Endodermal cell (in vitro differentiated cells): Measurements from ENCODE around the gene TNFAIP6. TPM values are rescaled to one million over a fixed set of nuclear protein-coding genes. Genes with fewer than 3 reads are reported as not detected.

Source experiments
- DNase-seq: peaks from one replicate; pipeline ENCODE4 v3.0.0-alpha.2; 2017
- H3K27ac ChIP-seq: 2 replicates; pipeline ENCODE4 v1.5.1; 2013; ENCODE audit warnings: mild to moderate bottlenecking, low read depth, low read length, moderate library complexity
- H3K27me3 ChIP-seq: 2 replicates; pipeline ENCODE4 v1.6.1; 2013; ENCODE audit warnings: mild to moderate bottlenecking, low read length, moderate library complexity; ENCODE audit not compliant: insufficient read depth, control insufficient read depth, poor library complexity, severe bottlenecking
- H3K36me3 ChIP-seq: 2 replicates; pipeline ENCODE4 v1.7.0; 2013; ENCODE audit warnings: mild to moderate bottlenecking, low read length, moderate library complexity; ENCODE audit not compliant: control insufficient read depth, insufficient read depth
- H3K4me1 ChIP-seq: one replicate; pipeline ENCODE4 v1.7.0; 2013; ENCODE audit warnings: low read length; ENCODE audit not compliant: control insufficient read depth, insufficient read depth
- H3K4me3 ChIP-seq: 2 replicates; pipeline ENCODE4 v1.5.1; 2013; ENCODE audit warnings: mild to moderate bottlenecking, low read length, moderate library complexity
- H3K9ac ChIP-seq: 2 replicates; pipeline ENCODE4 v1.6.1; 2013; ENCODE audit warnings: mild to moderate bottlenecking, low read length, moderate library complexity; ENCODE audit not compliant: poor library complexity, severe bottlenecking; ENCODE audit errors: extremely low read depth
- H3K9me3 ChIP-seq: 2 replicates; pipeline ENCODE4 v1.6.1; 2013; ENCODE audit warnings: mild to moderate bottlenecking, low read length, moderate library complexity; ENCODE audit not compliant: control insufficient read depth
- H3K27ac Mint-ChIP-seq: 2 replicates; pipeline ENCODE4 v1.8.0; 2020; ENCODE audit warnings: mixed read lengths
- H3K27me3 Mint-ChIP-seq: 2 replicates; pipeline ENCODE4 v1.8.0; 2021; ENCODE audit warnings: mild to moderate bottlenecking, mixed read lengths; ENCODE audit not compliant: insufficient read depth
- H3K36me3 Mint-ChIP-seq: 2 replicates; pipeline ENCODE4 v1.8.0; 2020; ENCODE audit warnings: low read depth, mixed read lengths
- H3K4me1 Mint-ChIP-seq: 2 replicates; pipeline ENCODE4 v1.8.0; 2020; ENCODE audit warnings: mixed read lengths
- H3K4me3 Mint-ChIP-seq: 2 replicates; pipeline ENCODE4 v1.8.0; 2020; ENCODE audit warnings: mild to moderate bottlenecking, moderate library complexity, mixed read lengths
- H3K9me3 Mint-ChIP-seq: 2 replicates; pipeline ENCODE4 v1.8.0; 2020; ENCODE audit warnings: mild to moderate bottlenecking, mixed read lengths
- CTCF ChIP-seq: fragments of 200-600 bp; sonication (generic); conservative IDR thresholded peaks from 2 replicates; pipeline ENCODE4 v1.5.0; 2021; ENCODE audit warnings: antibody characterized with exemption, mild to moderate bottlenecking
- WGBS, 2 experiments: methylation state at CpG; one replicate each; pipeline versions ENCODE4 v1.1.5 to v1.1.7; 2013; ENCODE audit warnings: missing lambda C conversion rate in 2 of 2, mixed read lengths in 1 of 2; ENCODE audit not compliant: insufficient coverage in 1 of 2, insufficient read length in 1 of 2; 5-methylcytosine and 5-hydroxymethylcytosine counted together
- total RNA-seq, 2 donors: library from RNA; stranded (reverse); fragmentation: NEBNext Ultra II Directional in 1 of 2; extraction: Animal tissue kit (Norgen Biotek cat#: 25700) in 1 of 2; gene quantifications; 2 replicates in 1 of 2; 3 replicates in 1 of 2; pipeline ENCODE4 v1.2.1, GENCODE V29; 2021

TNFAIP6 gene
- total RNA-seq, 2 donors from 2014 or later = not detected

DNA sequence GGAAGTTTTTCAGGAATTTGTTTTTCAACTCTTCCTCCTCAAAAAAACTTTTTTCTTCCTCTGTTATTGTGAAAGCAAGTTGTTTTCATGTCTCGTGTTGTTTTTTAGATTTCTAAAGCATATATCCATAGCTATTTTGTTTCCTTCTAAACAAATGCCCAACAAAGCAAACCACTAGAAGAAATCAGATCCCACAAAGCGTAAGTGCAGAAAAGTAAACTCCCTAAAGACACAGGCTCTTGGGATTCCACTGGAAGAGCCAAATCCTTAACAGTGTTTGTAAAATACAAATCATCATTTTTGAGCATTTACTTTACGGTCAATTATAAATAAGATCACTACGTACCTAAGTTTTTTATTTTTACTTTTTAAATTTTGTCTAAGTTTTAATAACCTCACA, 30.6 kb downstream of the TNFAIP6 start:
- 99 to 100% methylated on average over 1 to 4 of the region's 4 CpGs for WGBS, 2 experiments
- DNase-seq = no peak
- Mint-ChIP-seq H3K4me1 (no peaks in the 10 kb centered on the region), H3K9me3 (no peaks in the 10 kb centered on the region), H3K4me3 (no peak overlapping the region), H3K36me3 (no peaks in the 10 kb centered on the region), H3K27me3 (no peaks in the 10 kb centered on the region), H3K27ac (no peak overlapping the region)
- Histone ChIP-seq H3K9me3 (no peaks in the 10 kb centered on the region), H3K4me1 (no peaks in the 10 kb centered on the region), H3K36me3 (no peaks in the 10 kb centered on the region), H3K27me3 (no peaks in the 10 kb centered on the region), H3K4me3 (no peak overlapping the region), H3K27ac (no peak overlapping the region), H3K9ac (no peak overlapping the region)
- no peak for TF ChIP-seq CTCF

GRCh38 chr2:151391436-151391835, 34.0 kb downstream of the TNFAIP6 start:
- H3K27me3 ChIP-seq = no peaks in the 10 kb centered on the region
- H3K9ac ChIP-seq = no peak overlapping the region
- no peak overlapping the region for H3K4me3 ChIP-seq
- 95 to 100% methylated on average over 1 to 2 of the region's 2 CpGs for whole genome bisulfite sequencing, 2 experiments
- H3K27ac Mint-ChIP-seq = no peak overlapping the region
- no peaks in the 10 kb centered on the region for H3K36me3 Mint-ChIP-seq
- TF ChIP-seq CTCF = no peak
- H3K9me3 Mint-ChIP-seq = no peaks in the 10 kb centered on the region
- H3K4me1 ChIP-seq = no peaks in the 10 kb centered on the region
- no peak overlapping the region for H3K27ac ChIP-seq
- H3K4me3 Mint-ChIP-seq = no peak overlapping the region
- H3K27me3 Mint-ChIP-seq = no peaks in the 10 kb centered on the region
- DNase-seq = no peak
- H3K36me3 ChIP-seq = no peaks in the 10 kb centered on the region
- no peaks in the 10 kb centered on the region for H3K9me3 ChIP-seq
- no peaks in the 10 kb centered on the region for H3K4me1 Mint-ChIP-seq

GRCh38 chr2:151394509-151394908, 37.1 kb downstream of the TNFAIP6 start:
- Mint-ChIP-seq H3K4me3 (no peak overlapping the region), H3K27me3 (no peaks in the 10 kb centered on the region), H3K4me1 (no peaks in the 10 kb centered on the region), H3K9me3 (no peaks in the 10 kb centered on the region), H3K27ac (no peak overlapping the region), H3K36me3 (no peaks in the 10 kb centered on the region)
- no peak for DNase-seq
- no peak overlapping the region for H3K27ac ChIP-seq
- no peak overlapping the region for H3K9ac ChIP-seq
- no peaks in the 10 kb centered on the region for H3K36me3 ChIP-seq
- no peaks in the 10 kb centered on the region for H3K9me3 ChIP-seq
- H3K27me3 ChIP-seq = no peaks in the 10 kb centered on the region
- no peak overlapping the region for H3K4me3 ChIP-seq
- no peak for TF ChIP-seq CTCF
- no peaks in the 10 kb centered on the region for H3K4me1 ChIP-seq
- WGBS, 2 experiments = 82 to 93% methylated on average over 2 to 4 of the region's 4 CpGs
